GM13977 (cell line): Measurements from ENCODE around the gene COL4A2.
"Not testable (repeated sequence)": the region's sequence is repeated elsewhere in the genome, so short reads cannot be mapped to it uniquely, and the experiment has no call there.

ENCODE experiments used
- DNase-seq: peaks from one replicate; pipeline ENCODE4 v3.0.0; 2012; ENCODE audit warnings: low spot score
- CTCF ChIP-seq: IDR thresholded peaks from 2 replicates; pipeline ENCODE4 v1.5.1; 2012; ENCODE audit warnings: mild to moderate bottlenecking, control low read depth; ENCODE audit not compliant: insufficient read depth; ENCODE audit errors: extremely low read depth, missing control alignments
- in situ Hi-C: fragments of 300-500 bp; cut with MboI; formaldehyde crosslinking; loops from one replicate; pipeline ENCODE4 v1.12.0; 2022; ENCODE audit warnings: low sequenced_read_pairs, low pct_unique_long_range_greater_than_20kb, mixed read lengths, inconsistent platforms; ENCODE audit not compliant: unreplicated experiment

The COL4A2 gene

GRCh38 chr13:110531671-110532083 lies 224.6 kb downstream of the COL4A2 start:
- no peak for DNase-seq
- in situ Hi-C loops: no loop called here
- no peak for TF ChIP-seq CTCF

- DNase-seq, in situ Hi-C loops: not testable (repeated sequence)
These were observed 225.2 kb downstream of the COL4A2 start for GRCh38 chr13:110532258-110532657.

- in situ Hi-C loops: no loop called here
- no peak for DNase-seq
- no peak for TF ChIP-seq CTCF
These were observed 226.9 kb downstream of the COL4A2 start for GRCh38 chr13:110533771-110534670.

- no peak for TF ChIP-seq CTCF
- DNase-seq: no peak
- in situ Hi-C loops: no loop called here
These were observed 228.4 kb downstream of the COL4A2 start for GRCh38 chr13:110535526-110535925.

GRCh38 chr13:110536006-110536693 lies 229.1 kb downstream of the COL4A2 start:
- TF ChIP-seq CTCF: no peak
- in situ Hi-C loops: no loop called here
- DNase-seq: no peak

GRCh38 chr13:110538632-110539031 lies 231.5 kb downstream of the COL4A2 start:
- DNase-seq: no peak
- in situ Hi-C loops: no loop called here
- no peak for TF ChIP-seq CTCF

- in situ Hi-C loops: no loop called here
- no peak for TF ChIP-seq CTCF
- DNase-seq: no peak
These were observed 232.8 kb downstream of the COL4A2 start for GRCh38 chr13:110539894-110540293.
